NCI-H748 treated with DMSO at 0.1 percent for 48 hours (cell line): ENCODE measurements around the gene YWHAQ.

Experiments used
- DNase-seq: peaks from one replicate; lab custom pipeline; 2025; lab: John Stamatoyannopoulos, UW

The YWHAQ gene

GRCh38 chr2:9630736-9631552, at the start of gene YWHAQ:
Gene YWHAQ, minus strand, starts transcription at chr2:9630997. Its CDS starts 545 bp downstream, at chr2:9630452.
- DNase-seq: peak; percentile 98

DNA sequence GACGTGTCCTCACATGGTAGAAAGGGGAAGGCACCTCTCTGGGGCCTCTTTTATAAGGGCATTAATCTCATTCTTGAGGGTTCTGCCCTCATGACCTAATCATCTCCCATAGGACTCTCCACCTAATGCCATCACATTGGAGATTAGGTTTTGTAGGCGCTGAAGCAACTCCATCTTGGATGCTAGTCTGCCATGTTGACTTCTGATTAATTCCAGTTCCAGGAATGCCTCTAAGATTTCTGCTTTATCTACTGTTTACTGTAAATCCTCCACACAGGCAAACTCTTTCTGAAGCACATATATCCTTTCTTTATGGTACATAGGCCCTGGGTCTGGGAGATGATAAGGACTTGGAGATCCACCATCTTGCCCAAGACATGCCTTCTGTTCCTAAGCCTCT, 49.3 kb upstream of the YWHAQ start:
- DNase-seq: no peak

DNA sequence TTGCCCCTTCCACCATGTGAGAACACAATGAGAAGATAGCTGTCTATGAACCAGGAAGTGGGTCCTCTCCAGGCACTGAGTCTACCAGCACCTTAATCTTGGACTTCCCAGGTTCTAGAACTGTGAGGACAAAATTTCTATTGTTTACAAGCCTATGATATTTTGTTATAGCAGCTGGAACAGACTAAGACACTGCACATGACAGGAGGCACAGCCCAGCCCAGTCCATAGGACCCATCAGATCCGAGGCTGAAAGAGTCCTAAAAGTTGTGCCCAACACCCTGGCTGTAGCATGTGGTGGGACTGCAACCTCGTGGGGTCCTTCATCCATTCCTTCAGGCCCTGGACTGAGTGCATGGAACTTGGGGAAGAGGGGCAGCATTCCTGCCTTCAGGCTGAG, 48.4 kb upstream of the YWHAQ start:
- DNase-seq: no peak

GRCh38 chr2:9678544-9678943, 47.7 kb upstream of the YWHAQ start:
- no peak for DNase-seq

DNA sequence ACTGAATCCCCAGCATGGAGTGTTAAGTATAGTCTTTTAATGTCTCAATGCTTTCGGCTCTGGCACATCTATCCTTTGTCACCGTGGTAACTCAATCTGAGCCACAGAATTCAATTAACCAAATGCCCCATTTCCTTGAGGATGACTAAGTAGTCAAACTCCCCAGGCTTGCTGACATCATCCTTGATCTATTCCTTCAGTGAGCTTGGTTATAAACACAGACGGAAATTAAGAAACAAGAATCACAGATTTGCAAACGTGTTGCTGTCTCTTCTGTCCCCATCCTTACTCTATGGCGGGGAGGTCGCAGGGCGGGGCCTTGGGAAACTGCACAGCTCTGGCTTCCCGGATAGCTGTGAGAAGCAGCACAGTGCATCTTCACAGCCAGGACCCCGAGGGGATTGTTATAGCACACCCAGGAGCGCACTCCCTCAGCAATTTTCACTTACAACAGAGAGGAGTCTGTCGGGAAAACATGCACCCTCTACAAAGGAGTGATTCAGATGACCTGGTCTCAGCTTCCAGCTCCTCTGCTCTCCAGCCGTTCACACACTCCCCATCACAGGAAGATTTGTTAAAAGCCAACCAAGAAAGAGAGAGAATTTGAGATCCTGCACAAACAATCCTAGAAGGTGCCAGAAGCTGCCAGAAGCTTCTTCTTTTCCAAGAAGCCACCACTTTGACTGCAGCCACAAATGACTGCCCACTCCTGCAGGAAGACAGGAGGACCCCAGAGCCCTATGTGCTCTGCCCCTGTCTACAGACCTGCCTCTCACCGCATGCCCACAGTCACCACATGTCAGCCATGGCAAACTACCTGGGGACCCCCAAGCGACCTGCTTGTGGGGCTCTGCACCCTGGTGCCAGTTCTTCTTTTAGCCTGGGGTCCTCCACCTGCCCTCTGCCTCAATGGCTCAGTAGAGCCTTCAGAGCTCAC, 44.9 kb upstream of the YWHAQ start:
- DNase-seq: no peak

DNA sequence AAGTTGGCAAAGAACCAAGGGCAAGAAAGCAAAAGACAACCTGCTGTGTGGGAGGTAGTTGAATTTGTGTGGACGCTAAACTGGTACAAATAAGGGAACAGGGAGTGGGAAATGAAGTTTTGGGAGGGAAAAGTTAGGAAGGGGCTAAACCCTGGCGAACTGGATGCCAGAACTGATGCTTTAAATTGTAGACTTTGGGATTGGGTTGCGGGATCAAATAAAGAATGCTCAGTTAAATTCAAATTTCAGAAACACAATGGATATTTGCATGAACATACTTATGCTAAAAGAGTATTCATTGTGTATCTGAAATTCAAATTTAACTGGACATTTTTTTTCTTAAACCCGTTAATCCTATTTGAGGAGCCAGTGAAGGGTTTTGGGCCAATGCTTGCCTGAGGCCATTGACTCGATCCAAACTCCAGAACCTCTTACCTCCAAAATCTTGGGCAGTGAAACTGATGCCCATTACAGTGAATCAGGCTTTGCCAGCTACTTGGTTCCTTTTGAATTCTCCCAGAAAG, 44.2 kb upstream of the YWHAQ start:
- DNase-seq: no peak

DNA sequence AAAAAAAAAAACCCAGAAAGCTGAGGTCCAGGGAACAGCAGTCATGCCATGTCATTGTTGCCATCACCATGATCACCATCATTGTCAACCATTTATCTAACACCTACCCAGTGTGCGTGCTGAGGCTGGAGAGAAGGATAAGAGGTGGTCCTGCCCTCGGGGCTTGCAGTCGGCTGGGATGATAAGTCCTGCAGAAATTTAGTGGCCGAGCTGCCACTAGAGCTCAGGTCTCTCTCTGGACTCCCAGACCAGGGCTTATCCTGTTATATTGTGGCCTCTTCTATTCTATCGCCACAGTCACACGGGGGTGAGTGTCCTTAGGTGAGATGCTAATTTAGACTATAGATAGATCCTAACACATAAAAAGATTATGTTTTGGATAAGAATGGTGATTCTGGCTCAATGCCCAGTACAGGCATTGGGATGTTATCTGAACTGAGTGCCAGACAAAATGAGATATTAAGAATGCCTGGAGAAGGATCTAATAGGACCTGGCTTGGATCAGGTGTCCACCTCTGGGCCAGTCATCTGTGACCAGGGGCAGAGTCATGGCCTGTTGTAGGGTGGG, 43.2 kb upstream of the YWHAQ start:
- no peak for DNase-seq

- no peak for DNase-seq
These were observed 38.0 kb upstream of the YWHAQ start for GRCh38 chr2:9668687-9669345.

DNA sequence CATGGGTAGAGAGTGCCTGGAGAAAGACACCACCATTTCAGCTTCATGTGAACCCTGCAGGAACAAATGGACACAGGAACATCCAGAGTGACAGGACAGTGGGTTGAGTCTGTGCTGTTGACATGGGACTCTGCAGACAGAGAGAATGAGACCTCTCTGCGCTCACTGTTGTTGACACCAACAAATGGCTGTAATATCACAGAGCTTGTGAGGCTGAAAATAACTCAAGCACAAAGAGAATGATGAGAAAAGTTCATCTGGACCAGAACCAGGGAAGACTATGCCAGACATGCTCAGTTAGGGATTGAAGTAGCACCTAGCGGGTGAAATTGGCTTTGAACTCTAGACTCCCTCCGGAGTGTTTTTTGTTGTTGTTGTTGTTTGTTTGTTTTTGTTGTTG, 37.0 kb upstream of the YWHAQ start:
- DNase-seq: no peak

DNA sequence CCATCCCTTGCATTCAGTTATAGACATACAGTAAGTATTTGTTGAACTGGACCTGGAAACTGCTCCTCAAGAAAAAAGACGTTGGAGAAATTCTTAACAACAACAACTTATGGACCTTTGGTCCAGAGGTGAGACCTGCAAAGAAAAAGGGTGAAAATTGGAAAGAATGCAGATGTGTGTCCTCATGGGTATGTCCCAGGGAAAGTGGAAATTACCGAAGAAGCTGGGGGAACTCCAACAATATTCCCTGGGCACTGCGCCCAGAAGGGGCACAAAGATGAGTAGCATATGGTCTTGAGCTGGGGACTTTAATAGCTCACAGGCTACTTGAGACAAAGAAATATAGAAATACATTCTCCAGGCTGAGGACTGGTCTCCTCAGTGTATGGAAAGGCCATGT, 35.5 kb upstream of the YWHAQ start:
- DNase-seq: no peak

DNA sequence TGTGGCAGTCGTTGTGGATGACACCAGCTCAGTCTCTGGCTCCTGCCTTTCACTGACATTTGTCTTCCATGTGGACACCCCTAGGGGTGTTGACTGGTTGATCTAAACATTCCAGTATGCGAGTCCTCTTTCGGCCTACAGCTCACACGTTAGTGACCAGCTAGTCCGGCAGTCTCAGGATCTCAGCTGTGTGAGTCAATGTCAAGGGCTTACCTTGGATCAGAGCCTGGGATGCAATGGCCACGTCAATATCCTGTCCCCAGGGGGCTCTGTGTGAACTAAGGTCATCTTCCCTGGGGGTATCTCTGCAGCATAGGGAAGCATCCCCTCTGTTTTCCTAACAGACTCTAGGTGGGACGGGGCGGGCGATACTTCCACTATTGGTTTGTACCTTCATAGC, 35.1 kb upstream of the YWHAQ start:
- DNase-seq: no peak

DNA sequence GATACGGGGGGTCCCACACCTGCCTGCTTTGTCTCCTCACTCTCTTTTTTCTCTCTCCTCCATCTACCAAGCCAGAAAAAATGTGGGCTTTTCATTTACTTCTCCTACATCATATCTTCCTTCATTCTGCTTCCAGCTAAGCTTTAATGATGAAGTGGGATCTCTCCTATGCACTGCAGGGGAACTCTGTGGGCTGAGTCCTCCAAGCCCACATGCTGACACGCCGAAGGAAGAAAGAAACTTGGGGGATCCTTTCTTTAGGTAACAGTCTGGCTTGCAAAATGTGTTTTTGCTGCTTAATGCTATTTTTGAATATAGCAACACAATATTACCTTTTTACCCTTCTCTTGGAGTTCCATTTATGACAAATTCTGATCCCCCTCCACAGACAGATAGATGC, 33.6 kb upstream of the YWHAQ start:
- no peak for DNase-seq

DNA sequence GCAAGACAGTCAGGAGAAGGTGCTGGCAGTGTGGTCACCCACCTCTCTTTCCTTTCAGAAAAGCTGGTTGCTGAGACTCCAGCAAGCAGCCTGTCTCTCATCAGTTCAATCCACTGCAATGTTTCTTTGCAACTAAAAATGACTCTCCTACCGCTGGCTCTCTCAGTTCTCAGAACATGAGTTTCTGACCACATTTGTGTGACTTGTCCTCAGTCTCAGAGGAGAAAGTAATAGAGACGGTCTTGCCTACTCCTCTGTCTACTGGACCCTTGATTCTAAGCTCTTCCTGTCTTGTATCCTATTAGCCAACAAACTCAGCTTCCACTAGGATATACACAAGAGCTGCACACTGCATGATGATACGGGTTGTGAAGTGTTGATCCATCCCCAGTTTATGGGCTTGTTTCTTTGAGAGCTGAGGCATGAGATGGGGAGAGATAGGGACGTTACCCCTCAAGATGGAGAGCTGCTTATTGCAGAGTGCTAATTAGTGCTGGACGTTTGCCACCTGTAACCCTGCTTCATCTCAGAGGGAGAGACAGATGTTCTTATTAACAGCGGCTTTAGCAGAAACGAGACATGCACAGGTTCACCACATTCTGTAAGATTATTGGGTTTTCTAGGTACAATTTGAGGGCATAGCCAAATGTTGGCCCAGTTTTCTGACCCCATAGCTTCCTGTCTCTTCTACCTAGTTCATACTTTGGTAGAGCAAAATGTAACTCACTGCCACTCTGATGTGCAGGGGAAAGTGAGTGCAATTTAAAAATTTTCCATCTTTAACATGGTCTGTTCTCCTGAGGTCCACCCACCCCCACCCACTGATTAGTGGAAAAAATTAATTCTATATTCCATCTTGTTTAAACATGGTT, 32.4 kb upstream of the YWHAQ start:
- no peak for DNase-seq

- no peak for DNase-seq
These were observed 30.5 kb upstream of the YWHAQ start for GRCh38 chr2:9661261-9661660.

GRCh38 chr2:9660781-9661180, 30.0 kb upstream of the YWHAQ start:
- no peak for DNase-seq

- DNase-seq: no peak
These were observed 29.4 kb upstream of the YWHAQ start for GRCh38 chr2:9660154-9660553.

DNA sequence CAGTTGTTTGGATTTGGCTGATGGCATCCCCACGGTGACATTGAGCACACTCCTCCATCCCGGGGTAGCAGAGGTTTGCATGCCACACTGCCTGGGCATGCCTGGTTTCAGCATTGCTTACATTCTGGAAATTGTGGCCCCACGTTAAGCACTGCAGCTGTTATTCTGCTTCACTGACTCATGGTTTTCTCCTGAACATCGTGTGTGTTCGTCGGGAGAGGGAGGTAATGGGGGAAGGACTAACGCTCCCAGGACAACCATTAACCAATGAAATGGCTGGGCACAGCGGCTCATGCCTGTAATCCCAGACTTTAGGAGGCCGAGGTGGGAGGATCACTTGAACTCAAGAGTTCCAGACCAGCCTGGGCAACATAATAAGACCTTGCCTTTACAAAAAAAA, 28.2 kb upstream of the YWHAQ start:
- DNase-seq: no peak

DNA sequence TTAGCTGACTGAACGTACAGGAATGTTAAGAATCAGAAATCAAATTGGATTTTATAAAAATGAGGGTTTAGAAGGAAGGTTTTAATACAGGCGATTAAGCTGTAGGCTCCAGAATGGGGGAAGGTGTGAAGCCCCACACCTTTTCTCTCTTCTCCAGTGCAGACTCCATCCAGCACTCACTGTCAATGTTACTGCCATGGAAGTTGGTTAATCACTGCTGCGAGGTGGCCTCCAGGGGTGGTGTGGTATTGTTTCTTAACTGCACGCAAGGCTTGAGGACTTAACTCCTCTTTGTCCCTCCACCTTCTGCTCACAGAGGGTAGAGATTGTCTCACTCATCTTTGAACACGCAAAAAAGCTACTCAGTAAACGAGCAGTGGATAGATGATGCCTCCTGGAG, 26.9 kb upstream of the YWHAQ start:
- DNase-seq: no peak

DNA sequence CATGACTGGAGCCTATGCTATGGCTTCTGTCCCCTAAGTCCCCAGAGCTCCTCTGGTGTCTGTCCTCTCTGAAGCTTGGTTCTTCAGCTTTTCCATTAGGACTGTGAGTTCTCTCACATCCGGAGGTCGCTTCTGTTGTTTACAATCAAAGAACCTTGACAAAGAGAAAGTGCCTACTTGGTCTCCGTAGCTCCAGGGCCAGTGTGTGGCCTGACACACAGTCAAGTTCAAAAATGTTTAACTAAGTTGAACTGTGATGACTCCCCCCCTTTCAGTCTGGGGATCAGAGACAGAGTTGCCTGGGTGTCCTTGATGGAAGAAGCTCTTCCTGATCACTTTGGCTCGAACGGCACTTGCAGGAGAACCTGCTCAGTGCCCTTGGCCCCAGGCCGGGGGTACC, 26.3 kb upstream of the YWHAQ start:
- DNase-seq: no peak

- no peak for DNase-seq
These were observed 25.5 kb upstream of the YWHAQ start for GRCh38 chr2:9656270-9656766.
